Liver (tissue), 3 donors: ENCODE measurements around the gene FOXK1.

Source experiments
- ATF3 ChIP-seq: IDR thresholded peaks from 2 replicates; pipeline ENCODE4 v1.6.1; 2016; ENCODE audit warnings: antibody characterized with exemption
- EGR1 ChIP-seq, 2 donors: IDR thresholded peaks; 2 replicates each; pipeline ENCODE4 v1.6.1; 2016 to 2018; ENCODE audit warnings: antibody characterized with exemption in 2 of 2, low read depth in 2 of 2
- FOXA1 ChIP-seq: IDR thresholded peaks from 2 replicates; pipeline ENCODE4 v1.6.1; 2016; ENCODE audit warnings: antibody characterized with exemption
- HNF4A ChIP-seq, 2 donors: conservative IDR thresholded peaks; 2 replicates each; pipeline ENCODE4 v1.6.1; 2016; ENCODE audit warnings: antibody characterized with exemption in 2 of 2, mild to moderate bottlenecking in 2 of 2
- RAD21 ChIP-seq, 2 donors: IDR thresholded peaks; 2 replicates each; pipeline ENCODE4 v1.6.1; 2016; ENCODE audit warnings: antibody characterized with exemption in 2 of 2, mild to moderate bottlenecking in 2 of 2
- REST ChIP-seq: IDR thresholded peaks from 2 replicates; pipeline ENCODE4 v1.6.1; 2016; ENCODE audit warnings: antibody characterized with exemption, mild to moderate bottlenecking
- SP1 ChIP-seq: IDR thresholded peaks from 2 replicates; pipeline ENCODE4 v1.6.1; 2018; ENCODE audit warnings: antibody characterized with exemption, mild to moderate bottlenecking
- TAF1 ChIP-seq: conservative IDR thresholded peaks from 2 replicates; pipeline ENCODE4 v1.6.1; 2016; ENCODE audit warnings: antibody characterized with exemption, mild to moderate bottlenecking
- TF ChIP-seq, protein P1 (sequence below): fragments of 150-350 bp; IDR thresholded peaks from 2 replicates; pipeline ENCODE4 v1.5.1; 2017; ENCODE audit warnings: improper control_type of control experiment, low read depth, low read length; ENCODE audit not compliant: missing input control
- TF ChIP-seq, protein P2 (sequence below): IDR thresholded peaks from 2 replicates; pipeline ENCODE4 v1.6.1; 2016; ENCODE audit warnings: antibody characterized with exemption
- TF ChIP-seq, protein P3 (sequence below): IDR thresholded peaks from 2 replicates; pipeline ENCODE4 v1.6.1; 2016; ENCODE audit warnings: antibody characterized with exemption
- donor health status: healthy.
- donor health status: healthy.

DNA sequence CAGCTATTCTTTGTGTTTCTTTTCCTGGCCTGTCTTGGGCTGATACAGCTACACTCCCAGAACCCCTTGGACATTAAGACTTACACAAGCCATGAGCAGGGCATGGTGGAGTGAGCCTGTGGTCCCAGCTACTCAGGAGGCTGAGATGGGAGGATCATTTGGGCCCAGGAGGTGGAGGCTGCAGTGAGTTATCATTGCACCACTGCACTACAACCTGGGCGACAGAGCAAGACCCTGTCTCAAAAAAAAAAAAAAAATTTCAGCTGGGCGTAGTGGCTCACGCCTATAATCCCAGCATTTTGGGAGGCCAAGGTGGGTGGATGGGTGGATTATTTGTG, 13.6 kb upstream of the FOXK1 start:
- no peak for TF ChIP-seq RAD21 (IDR thresholded peaks at IDR 0.05)
- TF ChIP-seq, protein P1, sequence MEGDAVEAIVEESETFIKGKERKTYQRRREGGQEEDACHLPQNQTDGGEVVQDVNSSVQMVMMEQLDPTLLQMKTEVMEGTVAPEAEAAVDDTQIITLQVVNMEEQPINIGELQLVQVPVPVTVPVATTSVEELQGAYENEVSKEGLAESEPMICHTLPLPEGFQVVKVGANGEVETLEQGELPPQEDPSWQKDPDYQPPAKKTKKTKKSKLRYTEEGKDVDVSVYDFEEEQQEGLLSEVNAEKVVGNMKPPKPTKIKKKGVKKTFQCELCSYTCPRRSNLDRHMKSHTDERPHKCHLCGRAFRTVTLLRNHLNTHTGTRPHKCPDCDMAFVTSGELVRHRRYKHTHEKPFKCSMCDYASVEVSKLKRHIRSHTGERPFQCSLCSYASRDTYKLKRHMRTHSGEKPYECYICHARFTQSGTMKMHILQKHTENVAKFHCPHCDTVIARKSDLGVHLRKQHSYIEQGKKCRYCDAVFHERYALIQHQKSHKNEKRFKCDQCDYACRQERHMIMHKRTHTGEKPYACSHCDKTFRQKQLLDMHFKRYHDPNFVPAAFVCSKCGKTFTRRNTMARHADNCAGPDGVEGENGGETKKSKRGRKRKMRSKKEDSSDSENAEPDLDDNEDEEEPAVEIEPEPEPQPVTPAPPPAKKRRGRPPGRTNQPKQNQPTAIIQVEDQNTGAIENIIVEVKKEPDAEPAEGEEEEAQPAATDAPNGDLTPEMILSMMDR, result no peak
- TF ChIP-seq FOXA1, result no peak
- no peak for TF ChIP-seq TAF1
- TF ChIP-seq, protein P2, sequence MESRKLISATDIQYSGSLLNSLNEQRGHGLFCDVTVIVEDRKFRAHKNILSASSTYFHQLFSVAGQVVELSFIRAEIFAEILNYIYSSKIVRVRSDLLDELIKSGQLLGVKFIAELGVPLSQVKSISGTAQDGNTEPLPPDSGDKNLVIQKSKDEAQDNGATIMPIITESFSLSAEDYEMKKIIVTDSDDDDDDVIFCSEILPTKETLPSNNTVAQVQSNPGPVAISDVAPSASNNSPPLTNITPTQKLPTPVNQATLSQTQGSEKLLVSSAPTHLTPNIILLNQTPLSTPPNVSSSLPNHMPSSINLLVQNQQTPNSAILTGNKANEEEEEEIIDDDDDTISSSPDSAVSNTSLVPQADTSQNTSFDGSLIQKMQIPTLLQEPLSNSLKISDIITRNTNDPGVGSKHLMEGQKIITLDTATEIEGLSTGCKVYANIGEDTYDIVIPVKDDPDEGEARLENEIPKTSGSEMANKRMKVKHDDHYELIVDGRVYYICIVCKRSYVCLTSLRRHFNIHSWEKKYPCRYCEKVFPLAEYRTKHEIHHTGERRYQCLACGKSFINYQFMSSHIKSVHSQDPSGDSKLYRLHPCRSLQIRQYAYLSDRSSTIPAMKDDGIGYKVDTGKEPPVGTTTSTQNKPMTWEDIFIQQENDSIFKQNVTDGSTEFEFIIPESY, result no peak
- no peak for TF ChIP-seq HNF4A (conservative IDR thresholded peaks at IDR 0.05)
- TF ChIP-seq EGR1 (IDR thresholded peaks at IDR 0.05; ENCODE audit: low read depth in 2 of 2), result no peak
- no peak for TF ChIP-seq SP1
- TF ChIP-seq, protein P3, sequence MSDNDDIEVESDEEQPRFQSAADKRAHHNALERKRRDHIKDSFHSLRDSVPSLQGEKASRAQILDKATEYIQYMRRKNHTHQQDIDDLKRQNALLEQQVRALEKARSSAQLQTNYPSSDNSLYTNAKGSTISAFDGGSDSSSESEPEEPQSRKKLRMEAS, result no peak
- no peak for TF ChIP-seq REST
- no peak for TF ChIP-seq ATF3
